SU-DHL-6 (cell line): ENCODE data around the gene ABCD1.
"Not testable (repeated sequence)": the region's sequence is repeated elsewhere in the genome, so short reads cannot be mapped to it uniquely, and the experiment has no call there.

ENCODE experiments used
- H2AFZ ChIP-seq: fragments of 200-600 bp; sonication (generic); 2 replicates; pipeline ENCODE4 v1.6.1; 2014; ENCODE audit warnings: low read depth, mild to moderate bottlenecking, moderate library complexity, mixed read lengths, antibody characterized with exemption, low read length; ENCODE audit not compliant: severe bottlenecking
- H3F3A ChIP-seq: fragments of 200-600 bp; shearing (Covaris generic); 2 replicates; pipeline ENCODE4 v1.6.0; 2016; ENCODE audit warnings: antibody characterized with exemption, mild to moderate bottlenecking; ENCODE audit not compliant: insufficient read depth
- H3K27ac ChIP-seq: fragments of 200-600 bp; sonication (generic); 2 replicates; pipeline ENCODE4 v1.5.1; 2016; ENCODE audit warnings: low read depth, mild to moderate bottlenecking, low read length, moderate library complexity, mixed read lengths
- H3K27me3 ChIP-seq: fragments of 200-600 bp; sonication (generic), shearing (Covaris generic); 2 replicates; pipeline ENCODE4 v1.6.0; 2014; ENCODE audit warnings: mild to moderate bottlenecking, low read length
- H3K36me3 ChIP-seq: fragments of 200-600 bp; sonication (generic); 2 replicates; pipeline ENCODE4 v1.6.1; 2014; ENCODE audit warnings: mild to moderate bottlenecking, low read length, mixed read lengths
- H3K4me2 ChIP-seq: fragments of 300-600, 200-600 bp; shearing (Covaris generic), sonication (generic); 2 replicates; pipeline ENCODE4 v1.6.0; 2014; ENCODE audit warnings: low read length, low read depth, mild to moderate bottlenecking; ENCODE audit not compliant: poor library complexity, severe bottlenecking
- H3K4me3 ChIP-seq: fragments of 200-600 bp; sonication (generic); 2 replicates; pipeline ENCODE4 v1.5.1; 2014; ENCODE audit warnings: antibody characterized with exemption, low read length, mild to moderate bottlenecking, mixed read lengths; ENCODE audit not compliant: insufficient read depth, poor library complexity, severe bottlenecking
- H3K79me2 ChIP-seq: fragments of 200-600 bp; sonication (generic); 2 replicates; pipeline ENCODE4 v1.6.1; 2014; ENCODE audit warnings: mild to moderate bottlenecking, low read length, moderate library complexity; ENCODE audit not compliant: insufficient read depth
- H3K9ac ChIP-seq: fragments of 200-600 bp; sonication (generic); 2 replicates; pipeline ENCODE4 v1.7.0; 2014; ENCODE audit warnings: mild to moderate bottlenecking, low read length
- H3K9me2 ChIP-seq: fragments of 200-600 bp; sonication (generic); replicated peaks from 2 replicates; pipeline ENCODE4 v1.6.1; 2014; ENCODE audit warnings: low read length; ENCODE audit not compliant: insufficient read depth
- H3K9me3 ChIP-seq: fragments of 200-600 bp; sonication (generic); 2 replicates; pipeline ENCODE4 v1.6.1; 2014; ENCODE audit warnings: low read length, mixed read lengths; ENCODE audit not compliant: insufficient read depth
- H4K20me1 ChIP-seq: fragments of 200-600 bp; sonication (generic); 2 replicates; pipeline ENCODE4 v1.6.1; 2014; ENCODE audit warnings: low read depth, mild to moderate bottlenecking, antibody characterized with exemption, low read length, moderate library complexity, mixed read lengths
- EZH2phosphoT487 ChIP-seq: fragments of 200-600 bp; sonication (generic), shearing (Covaris generic); conservative IDR thresholded peaks from 2 replicates; pipeline ENCODE4 v1.6.1; 2018; ENCODE audit warnings: mild to moderate bottlenecking, antibody characterized with exemption, low read length, moderate library complexity, mixed read lengths
- TF ChIP-seq, protein P1 (sequence below): fragments of 200-600 bp; sonication (generic); IDR thresholded peaks from one replicate; pipeline ENCODE4 v1.5.1; 2017; ENCODE audit warnings: antibody characterized with exemption, mild to moderate bottlenecking, low read length, moderate library complexity; ENCODE audit not compliant: insufficient read depth, poor library complexity, severe bottlenecking

The ABCD1 gene

DNA sequence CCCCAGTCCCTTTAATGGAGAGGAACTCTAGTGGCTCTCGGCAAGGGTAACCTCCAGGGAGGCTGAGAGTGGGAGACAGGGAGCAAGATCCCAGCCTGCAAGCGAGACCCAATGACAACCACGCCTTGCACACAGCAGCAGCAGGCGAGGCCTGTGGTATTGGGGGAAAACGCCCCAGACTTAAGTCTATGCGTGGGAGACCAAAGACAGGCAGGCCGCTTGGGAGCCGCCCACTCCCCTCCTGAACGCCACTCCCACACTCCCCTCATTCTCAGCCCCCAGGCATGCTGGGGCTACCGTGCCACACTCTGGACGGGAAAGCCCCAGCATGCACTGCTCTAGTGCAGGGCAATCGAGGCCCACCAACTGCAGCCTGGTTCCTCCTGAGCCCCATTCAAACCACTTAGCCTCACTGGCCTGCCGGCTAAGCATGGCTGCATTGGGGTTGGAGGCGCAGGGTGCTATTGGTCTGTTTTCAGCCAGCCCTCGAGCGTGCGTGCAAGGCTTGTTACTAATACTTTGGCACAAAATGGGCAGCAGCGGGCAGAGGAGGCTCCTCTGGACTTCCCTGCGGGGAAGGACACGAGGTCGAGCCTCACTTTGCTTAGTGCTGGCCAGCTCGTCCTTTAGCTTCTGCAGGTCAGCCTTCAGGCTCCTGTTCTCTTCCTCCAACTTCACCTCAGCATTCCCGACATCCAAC, 22.2 kb upstream of the ABCD1 start:
- Histone ChIP-seq H3K27ac (no peak overlapping the region), H3K9ac (no peak overlapping the region), H3K27me3 (no peaks in the 10 kb centered on the region), H3K36me3 (no peaks in the 10 kb centered on the region), H2AFZ (no peak overlapping the region), H3K9me3 (no peaks in the 10 kb centered on the region), H3K79me2 (no peaks in the 10 kb centered on the region), H3K4me2 (no peak overlapping the region), H3K9me2 (no peaks in the 10 kb centered on the region), H4K20me1 (no peaks in the 10 kb centered on the region), H3K4me3 (no peak overlapping the region), H3F3A (no peaks in the 10 kb centered on the region)
- no peak for TF ChIP-seq EZH2phosphoT487
- TF ChIP-seq, protein P1, sequence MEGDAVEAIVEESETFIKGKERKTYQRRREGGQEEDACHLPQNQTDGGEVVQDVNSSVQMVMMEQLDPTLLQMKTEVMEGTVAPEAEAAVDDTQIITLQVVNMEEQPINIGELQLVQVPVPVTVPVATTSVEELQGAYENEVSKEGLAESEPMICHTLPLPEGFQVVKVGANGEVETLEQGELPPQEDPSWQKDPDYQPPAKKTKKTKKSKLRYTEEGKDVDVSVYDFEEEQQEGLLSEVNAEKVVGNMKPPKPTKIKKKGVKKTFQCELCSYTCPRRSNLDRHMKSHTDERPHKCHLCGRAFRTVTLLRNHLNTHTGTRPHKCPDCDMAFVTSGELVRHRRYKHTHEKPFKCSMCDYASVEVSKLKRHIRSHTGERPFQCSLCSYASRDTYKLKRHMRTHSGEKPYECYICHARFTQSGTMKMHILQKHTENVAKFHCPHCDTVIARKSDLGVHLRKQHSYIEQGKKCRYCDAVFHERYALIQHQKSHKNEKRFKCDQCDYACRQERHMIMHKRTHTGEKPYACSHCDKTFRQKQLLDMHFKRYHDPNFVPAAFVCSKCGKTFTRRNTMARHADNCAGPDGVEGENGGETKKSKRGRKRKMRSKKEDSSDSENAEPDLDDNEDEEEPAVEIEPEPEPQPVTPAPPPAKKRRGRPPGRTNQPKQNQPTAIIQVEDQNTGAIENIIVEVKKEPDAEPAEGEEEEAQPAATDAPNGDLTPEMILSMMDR: no peak

- H3K27ac ChIP-seq: no peak overlapping the region
Measured at GRCh38 chrX:153703036-153703370, 21.7 kb upstream of the ABCD1 start.

DNA sequence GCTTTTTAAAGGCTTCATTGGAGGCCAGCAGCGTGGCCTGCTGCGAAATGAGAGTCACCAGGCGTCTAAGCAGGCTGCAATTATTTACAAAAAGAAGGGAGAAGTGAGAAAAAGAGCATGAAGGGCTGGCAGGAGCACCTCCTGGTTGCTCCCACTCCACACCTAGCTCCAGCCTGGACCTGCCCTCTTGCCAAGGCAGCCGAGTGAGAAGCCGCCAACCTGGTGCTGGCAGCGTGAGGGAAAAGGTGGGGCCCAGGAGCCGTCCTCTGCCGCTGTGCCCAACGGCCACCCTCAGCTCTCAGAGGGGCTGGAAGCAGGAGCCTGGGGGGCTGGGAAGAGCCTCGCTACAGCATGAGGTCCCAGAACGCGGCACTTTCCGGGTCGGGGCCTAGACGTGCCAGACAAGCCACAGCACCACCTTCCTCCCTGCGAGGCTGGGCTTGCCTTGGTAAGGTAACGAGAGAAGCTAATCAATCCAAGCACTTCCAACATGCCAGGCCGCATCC, 20.6 kb upstream of the ABCD1 start:
- Histone ChIP-seq H3K36me3 (no peaks in the 10 kb centered on the region), H3K4me3 (no peak overlapping the region), H3K9me3 (no peaks in the 10 kb centered on the region), H3F3A (no peaks in the 10 kb centered on the region), H3K9ac (no peak overlapping the region), H3K27me3 (no peaks in the 10 kb centered on the region), H3K27ac (no peak overlapping the region), H3K79me2 (no peaks in the 10 kb centered on the region), H3K4me2 (no peak overlapping the region), H4K20me1 (no peaks in the 10 kb centered on the region), H2AFZ (no peak overlapping the region), H3K9me2 (no peaks in the 10 kb centered on the region)
- no peak for TF ChIP-seq EZH2phosphoT487
- TF ChIP-seq, protein P1: no peak

More at GRCh38 chrX:153703036-153703370, 21.7 kb upstream of the ABCD1 start:
- no peak overlapping the region for H3K9ac ChIP-seq
- no peak for TF ChIP-seq EZH2phosphoT487
- TF ChIP-seq, protein P1: no peak
- no peaks in the 10 kb centered on the region for H3K9me2 ChIP-seq
- no peaks in the 10 kb centered on the region for H3K9me3 ChIP-seq
- no peak overlapping the region for H2AFZ ChIP-seq
- H3F3A ChIP-seq: no peaks in the 10 kb centered on the region
- no peak overlapping the region for H3K4me3 ChIP-seq
- H3K27me3 ChIP-seq: no peaks in the 10 kb centered on the region
- H3K4me2 ChIP-seq: no peak overlapping the region
- no peaks in the 10 kb centered on the region for H3K79me2 ChIP-seq
- no peaks in the 10 kb centered on the region for H3K36me3 ChIP-seq
- no peaks in the 10 kb centered on the region for H4K20me1 ChIP-seq

DNA sequence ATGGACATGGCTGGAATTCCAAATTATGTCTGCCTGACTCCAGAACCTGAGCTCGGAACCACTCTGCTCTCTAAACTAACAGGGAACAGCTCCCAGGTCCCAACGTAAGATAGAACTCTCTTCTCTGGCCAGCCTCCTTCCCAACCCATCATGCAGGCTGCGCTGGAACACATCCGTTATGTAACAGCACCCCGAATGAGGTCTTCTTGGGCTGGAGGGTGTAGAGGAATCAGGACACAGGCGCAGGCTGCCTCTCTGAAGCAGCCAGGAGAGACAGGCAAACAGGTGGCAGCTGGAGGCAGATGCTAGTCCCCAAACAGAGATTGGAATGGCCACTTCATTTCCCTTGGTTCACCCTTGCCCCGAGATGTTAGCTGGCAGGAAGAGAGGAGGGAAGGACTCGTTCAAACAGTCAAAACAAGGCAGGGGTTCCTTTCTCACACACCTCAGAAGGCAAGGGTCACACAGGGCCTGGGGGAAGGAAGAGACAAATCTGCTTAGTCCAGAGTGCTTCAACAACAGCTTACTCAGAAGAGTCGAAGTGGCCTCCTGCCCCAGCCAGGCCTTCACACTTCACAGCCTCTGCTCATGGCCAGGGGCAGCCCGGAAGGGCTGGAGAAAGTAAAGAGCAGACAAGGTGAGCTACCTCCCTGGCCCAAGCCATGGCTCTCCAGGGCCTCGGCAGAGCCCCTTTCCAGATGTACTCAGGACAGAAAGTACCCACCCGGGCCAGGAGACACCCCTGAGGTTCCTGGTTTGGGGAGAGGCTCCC, 19.8 kb upstream of the ABCD1 start:
- not testable (repeated sequence) for H3K4me2 ChIP-seq, H3K9me2 ChIP-seq, H3K27ac ChIP-seq, H2AFZ ChIP-seq, H3K9me3 ChIP-seq, H3K4me3 ChIP-seq, H3K79me2 ChIP-seq, H4K20me1 ChIP-seq, H3K27me3 ChIP-seq, H3F3A ChIP-seq, H3K36me3 ChIP-seq, H3K9ac ChIP-seq

- not testable (repeated sequence) for H3K4me2 ChIP-seq, H3K4me3 ChIP-seq, H3K79me2 ChIP-seq, H3K9me2 ChIP-seq, H3K9me3 ChIP-seq, H3F3A ChIP-seq, H2AFZ ChIP-seq, H4K20me1 ChIP-seq, H3K27ac ChIP-seq, H3K27me3 ChIP-seq, H3K36me3 ChIP-seq, H3K9ac ChIP-seq
Measured at GRCh38 chrX:153705403-153706060, 19.1 kb upstream of the ABCD1 start.
